ENCODE results near the gene WNT10A.

Gene WNT10A

GRCh38 chr2:218878486-218878885 is 2.2 kb upstream of the WNT10A start:
- DNase-seq: no peak

- DNase-seq: no peak
Measured at GRCh38 chr2:218878926-218879761, 1.5 kb upstream of the WNT10A start.

GRCh38 chr2:218879776-218880101 is 913 bp upstream of the WNT10A start:
- no peak for DNase-seq

- DNase-seq: no peak
Measured at GRCh38 chr2:218880859-218881594, 375 bp downstream of the WNT10A start.

GRCh38 chr2:218881744-218882460 is 1.2 kb downstream of the WNT10A start:
- DNase-seq: no peak

GRCh38 chr2:218882461-218882816 is 1.8 kb downstream of the WNT10A start:
- peak; percentile 62 for DNase-seq

GRCh38 chr2:218882866-218883366 is 2.3 kb downstream of the WNT10A start:
- DNase-seq: no peak

- peak; percentile 4 for DNase-seq
Measured at GRCh38 chr2:218883491-218884490, 3.1 kb downstream of the WNT10A start.

- DNase-seq: no peak
Measured at GRCh38 chr2:218884519-218884918, 3.9 kb downstream of the WNT10A start.

GRCh38 chr2:218885981-218886947 is 5.6 kb downstream of the WNT10A start:
- DNase-seq: no peak

- no peak for DNase-seq
Measured at GRCh38 chr2:218887079-218887478, 6.4 kb downstream of the WNT10A start.

GRCh38 chr2:218888341-218888740 is 7.7 kb downstream of the WNT10A start:
- DNase-seq: no peak

- no peak for DNase-seq
Measured at GRCh38 chr2:218889937-218890336, 9.3 kb downstream of the WNT10A start.

GRCh38 chr2:218890369-218890768 is 9.7 kb downstream of the WNT10A start:
- DNase-seq: no peak

GRCh38 chr2:218891275-218892135 is 10.9 kb downstream of the WNT10A start:
- no peak for DNase-seq

- peak; percentile 68 for DNase-seq
Measured at GRCh38 chr2:218892693-218893348, 12.2 kb downstream of the WNT10A start.

GRCh38 chr2:218893349-218894150 is 12.9 kb downstream of the WNT10A start:
- DNase-seq: no peak

- DNase-seq: no peak
Measured at GRCh38 chr2:218894151-218894879, 13.7 kb downstream of the WNT10A start.

Measured in MV-4-11 (cell line).